HCT116 (cell line): ENCODE measurements around the gene APLP1. TPM values are rescaled to one million over a fixed set of nuclear protein-coding genes. Genes with fewer than 3 reads are reported as not detected.
"Not testable (repeated sequence)": the region's sequence is repeated elsewhere in the genome, so short reads cannot be mapped to it uniquely, and the experiment has no call there.

Experiments
- ATAC-seq: fragments of 200-7000 bp; cut with Tn5 transposase; 2 replicates; pipeline ENCODE4 v1.9.1; 2020; ENCODE audit warnings: mild to moderate bottlenecking, moderate library complexity
- BruUV-seq: library from RNA; stranded (reverse); fragments of 400-500 nt; replicated peaks from 2 replicates; lab custom pipeline; 2021; lab: Mats Ljungman, UMichigan
- CTCF ChIA-PET: fragments of 300-600 bp; sonication (Branson Sonifier 250); formaldehyde crosslinking; loops from one replicate; lab custom pipeline; 2021; ENCODE audit warnings: antibody characterized with exemption; lab: Charles Lee
- POLR2A ChIA-PET: fragments of 300-600, 350-600 bp; sonication (Branson Sonifier 250); formaldehyde crosslinking; loops from one replicate; lab custom pipeline; 2021; ENCODE audit warnings: antibody characterized with exemption; lab: Charles Lee
- RAD21 ChIA-PET, 2 experiments: fragments of 300-600 bp; sonication (Branson Sonifier 250); formaldehyde crosslinking; loops; one replicate each; lab custom pipeline; 2023; ENCODE audit warnings: low total read pairs in 2 of 2; ENCODE audit not compliant: uncharacterized antibody in 2 of 2, unreplicated experiment in 2 of 2, low non-redundant PET in 1 of 2; lab: Charles Lee
- DNase-seq: peaks from one replicate; pipeline ENCODE4 v3.0.0-alpha.2; 2010; ENCODE audit warnings: low read depth, low spot score
- H2AFZ ChIP-seq: fragments of 200-600 bp; shearing (Covaris generic), sonication (generic); 2 replicates; pipeline ENCODE4 v1.6.1; 2017; ENCODE audit warnings: low read depth, mixed run types, mixed read lengths, antibody characterized with exemption, low read length; ENCODE audit not compliant: poor library complexity, severe bottlenecking
- H3K27ac ChIP-seq: 2 replicates; pipeline ENCODE4 v1.5.1; 2012; ENCODE audit warnings: low read depth, low read length
- H3K27me3 ChIP-seq: fragments of 200-600 bp; sonication (generic); 2 replicates; pipeline ENCODE4 v1.6.1; 2016; ENCODE audit warnings: mixed run types, low read length, mixed read lengths; ENCODE audit not compliant: insufficient read depth
- H3K36me3 ChIP-seq, 2 experiments: fragments of 200-500 bp in 1 of 2; fragments of 200-600 bp in 1 of 2; sonication (Bioruptor generic) in 1 of 2; sonication (generic) in 1 of 2; 2 replicates each; pipeline versions ENCODE4 v1.5.1 to v1.6.1; 2014 to 2016; ENCODE audit warnings: low read length in 2 of 2, inconsistent platforms in 1 of 2, mixed read lengths in 1 of 2, mixed run types in 1 of 2; ENCODE audit not compliant: insufficient read depth in 2 of 2, control insufficient read depth in 1 of 2
- H3K4me1 ChIP-seq, 2 experiments: fragments of 200-600 bp in 1 of 2; sonication (generic) in 1 of 2; 2 replicates each; pipeline versions ENCODE4 v1.5.1 to v1.6.1; 2012 to 2017; ENCODE audit warnings: low read length in 2 of 2, inconsistent platforms in 1 of 2, mild to moderate bottlenecking in 1 of 2, mixed read lengths in 1 of 2, mixed run types in 1 of 2, moderate library complexity in 1 of 2; ENCODE audit not compliant: insufficient read depth in 2 of 2, control insufficient read depth in 1 of 2
- H3K4me2 ChIP-seq: fragments of 200-600 bp; sonication (generic); 2 replicates; pipeline ENCODE4 v1.6.1; 2017; ENCODE audit warnings: mixed run types, low read length, mixed read lengths
- H3K4me3 ChIP-seq, 2 experiments: fragments of 200-600 bp in 1 of 2; sonication (generic) in 1 of 2; replicated peaks in 1 of 2; 2 replicates each; pipeline ENCODE4 v1.5.1; 2011 to 2016; ENCODE audit warnings: low read length in 2 of 2, control low read depth in 1 of 2, low read depth in 1 of 2, mild to moderate bottlenecking in 1 of 2, mixed read lengths in 1 of 2, mixed run types in 1 of 2
- H3K79me2 ChIP-seq: fragments of 200-600 bp; sonication (generic); 2 replicates; pipeline ENCODE4 v1.6.1; 2017; ENCODE audit warnings: mild to moderate bottlenecking, mixed run types, low read length, moderate library complexity, mixed read lengths; ENCODE audit not compliant: insufficient read depth
- H3K9ac ChIP-seq: fragments of 200-600 bp; sonication (generic); 2 replicates; pipeline ENCODE4 v1.6.1; 2016; ENCODE audit warnings: low read length, mixed read lengths
- H3K9me2 ChIP-seq: fragments of 200-600 bp; sonication (generic), shearing (Covaris generic); 2 replicates; pipeline ENCODE4 v1.6.1; 2017; ENCODE audit warnings: mixed run types, mild to moderate bottlenecking, moderate library complexity; ENCODE audit not compliant: insufficient read depth
- H3K9me3 ChIP-seq, 2 experiments: fragments of 200-500 bp in 1 of 2; fragments of 200-600 bp in 1 of 2; sonication (Bioruptor generic) in 1 of 2; sonication (generic) in 1 of 2; 2 replicates each; pipeline ENCODE4 v1.6.1; 2014 to 2017; ENCODE audit warnings: low read length in 2 of 2, mixed read lengths in 2 of 2, inconsistent platforms in 1 of 2, low read depth in 1 of 2, mild to moderate bottlenecking in 1 of 2, mixed run types in 1 of 2, moderate library complexity in 1 of 2; ENCODE audit not compliant: control insufficient read depth in 1 of 2, insufficient read depth in 1 of 2
- H4K20me1 ChIP-seq: fragments of 200-600 bp; sonication (generic), shearing (Covaris generic); 2 replicates; pipeline ENCODE4 v1.6.1; 2017; ENCODE audit warnings: mixed run types, mild to moderate bottlenecking, moderate library complexity; ENCODE audit not compliant: insufficient read depth
- ATF3 ChIP-seq: IDR thresholded peaks from 2 replicates; pipeline ENCODE4 v1.6.1; 2012
- EZH2 ChIP-seq: fragments of 200-600 bp; sonication (generic); IDR thresholded peaks from 2 replicates; pipeline ENCODE4 v1.6.1; 2017; ENCODE audit warnings: antibody characterized with exemption, mixed run types
- JUND ChIP-seq: IDR thresholded peaks from 2 replicates; pipeline ENCODE4 v1.6.1; 2012
- SIN3A ChIP-seq: IDR thresholded peaks from 2 replicates; pipeline ENCODE4 v1.6.1; 2012; ENCODE audit warnings: low read depth
- SRF ChIP-seq: IDR thresholded peaks from 2 replicates; pipeline ENCODE4 v1.6.1; 2012; ENCODE audit warnings: low read depth
- YY1 ChIP-seq: IDR thresholded peaks from 2 replicates; pipeline ENCODE4 v1.6.1; 2011; ENCODE audit warnings: low read length, low read depth, moderate library complexity, mild to moderate bottlenecking; ENCODE audit not compliant: insufficient replicate concordance; ENCODE audit errors: extremely low read depth
- intact Hi-C: fragments of 100-400 bp; cut with micrococcal nuclease; formaldehyde crosslinking; loops from 2 replicates; pipeline ENCODE4 v1.10.0; 2022
- total RNA-seq: library from RNA; stranded (reverse); gene quantifications from one replicate; pipeline ENCODE4 v1.2.1, GENCODE V29; 2021; ENCODE audit not compliant: unreplicated experiment

APLP1 gene
- total RNA-seq, 1 experiment from 2014 or later: 41.2 TPM

GRCh38 chr19:35891819-35892218 lies 23.4 kb downstream of the APLP1 start:
- H2AFZ ChIP-seq, H3K9me2 ChIP-seq, BruUV-seq, CTCF ChIA-PET, H3K9ac ChIP-seq, H3K4me3 ChIP-seq, H4K20me1 ChIP-seq, H3K79me2 ChIP-seq, H3K9me3 ChIP-seq, H3K27me3 ChIP-seq, H3K4me1 ChIP-seq, H3K27ac ChIP-seq, RAD21 ChIA-PET, H3K4me2 ChIP-seq, intact Hi-C loops, DNase-seq, ATAC-seq: not testable (repeated sequence)
- peaks cover 35 to 51% of the 10 kb centered on the region in 2 experiments; a peak in 3 of 4 replicates for H3K36me3 ChIP-seq
- POLR2A ChIA-PET: interaction anchor here (0.7 kb wide), 1 partner anchor 21 kb away, joined by 3 read pairs; no protein-coding TSS in a partner anchor

DNA sequence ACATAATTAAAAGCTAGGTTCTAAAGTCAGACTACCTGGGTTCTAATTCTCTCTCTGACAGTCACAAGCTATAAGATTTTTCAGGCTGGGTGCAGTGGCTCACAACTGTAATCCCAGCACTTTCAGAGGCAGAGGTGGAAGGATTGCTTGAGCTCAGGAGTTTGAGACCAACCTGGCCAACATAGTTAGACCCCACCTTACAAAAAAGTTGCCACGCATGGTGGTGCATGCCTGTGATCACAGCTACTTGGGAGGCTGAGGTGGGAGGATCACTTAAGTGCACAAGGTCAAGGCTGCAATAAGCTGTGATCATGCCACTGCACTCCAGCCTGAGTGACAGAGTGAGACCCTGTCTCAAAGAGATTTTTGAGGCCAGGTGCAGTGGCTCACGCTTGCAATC lies 26.0 kb downstream of the APLP1 start:
- RAD21 ChIA-PET: no interaction called here
- CTCF ChIA-PET: no interaction called here

More for the DNA sequence above, 26.0 kb downstream of the APLP1 start:
- Histone ChIP-seq H4K20me1 (no peaks in the 10 kb centered on the region), H3K27me3 (no peaks in the 10 kb centered on the region), H3K4me3 (no peak overlapping the region), H3K27ac (no peak overlapping the region), H2AFZ (no peak overlapping the region), H3K4me2 (no peak overlapping the region), H3K9me3 (no peaks in the 10 kb centered on the region), H3K9ac (no peak overlapping the region), H3K4me1 (peaks cover 5 to 11% of the 10 kb centered on the region in 2 experiments; a peak in 3 of 4 replicates), H3K36me3 (peaks cover 26 to 48% of the 10 kb centered on the region in 2 experiments; a peak in 3 of 4 replicates), H3K79me2 (peaks cover 27% of the 10 kb centered on the region), H3K9me2 (no peaks in the 10 kb centered on the region)
- TF ChIP-seq SIN3A (no peak), EZH2 (no peak), JUND (no peak), SRF (no peak), ATF3 (no peak), YY1 (no peak)
- ATAC-seq: no peak
- no peak for DNase-seq
- BruUV-seq: no TSS peak
- intact Hi-C loops: no loop called here
- POLR2A ChIA-PET: no interaction called here
